Left ventricle myocardium superior (tissue), 1 donor: ENCODE measurements around the gene PTPN20. TPM values are rescaled to one million over a fixed set of nuclear protein-coding genes. Genes with fewer than 3 reads are reported as not detected.
A peak's percentile ranks its signal among the peaks of the same experiment; 100 is the strongest.
"Not testable (repeated sequence)": the region's sequence is repeated elsewhere in the genome, so short reads cannot be mapped to it uniquely, and the experiment has no call there.

Experiments
- ATAC-seq: fragments of 200-7000 bp; cut with Tn5 transposase; one replicate; pipeline ENCODE4 v1.9.1; 2020; ENCODE audit warnings: mild to moderate bottlenecking, moderate library complexity
- DNase-seq: peaks from one replicate; pipeline ENCODE4 v3.0.0-alpha.2; 2020
- intact Hi-C: fragments of 100-400 bp; cut with micrococcal nuclease; formaldehyde crosslinking; loops from one replicate; pipeline ENCODE4 v1.11.0; 2022
- long read RNA-seq: library from polyadenylated mRNA; unstranded; transcript quantifications from one replicate; pipeline ENCODE4 v2.0.0, GENCODE V29; 2021
- total RNA-seq: library from RNA; stranded (reverse); fragmentation: NEBNext Ultra II Directional; extraction: Animal tissue kit (Norgen Biotek cat#: 25700); gene quantifications from one replicate; pipeline ENCODE4 v1.2.1, GENCODE V29; 2021
- donor health status: DM: no; HTN: yes; CAD: no; lungs with severe emphysema.

Gene PTPN20, protein sequence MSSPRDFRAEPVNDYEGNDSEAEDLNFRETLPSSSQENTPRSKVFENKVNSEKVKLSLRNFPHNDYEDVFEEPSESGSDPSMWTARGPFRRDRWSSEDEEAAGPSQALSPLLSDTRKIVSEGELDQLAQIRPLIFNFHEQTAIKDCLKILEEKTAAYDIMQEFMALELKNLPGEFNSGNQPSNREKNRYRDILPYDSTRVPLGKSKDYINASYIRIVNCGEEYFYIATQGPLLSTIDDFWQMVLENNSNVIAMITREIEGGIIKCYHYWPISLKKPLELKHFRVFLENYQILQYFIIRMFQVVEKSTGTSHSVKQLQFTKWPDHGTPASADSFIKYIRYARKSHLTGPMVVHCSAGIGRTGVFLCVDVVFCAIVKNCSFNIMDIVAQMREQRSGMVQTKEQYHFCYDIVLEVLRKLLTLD
- total RNA-seq, result 15.7 TPM
- long read RNA-seq, transcript PTPN20-206 (5 exons, 1,995 nt), result major isoform, 11 of 30 reads
- long read RNA-seq, partial matches to known transcripts, result 0 of 30 reads
- long read RNA-seq, other reads (novel, unspliced or antisense), result 16 of 30 reads

DNA sequence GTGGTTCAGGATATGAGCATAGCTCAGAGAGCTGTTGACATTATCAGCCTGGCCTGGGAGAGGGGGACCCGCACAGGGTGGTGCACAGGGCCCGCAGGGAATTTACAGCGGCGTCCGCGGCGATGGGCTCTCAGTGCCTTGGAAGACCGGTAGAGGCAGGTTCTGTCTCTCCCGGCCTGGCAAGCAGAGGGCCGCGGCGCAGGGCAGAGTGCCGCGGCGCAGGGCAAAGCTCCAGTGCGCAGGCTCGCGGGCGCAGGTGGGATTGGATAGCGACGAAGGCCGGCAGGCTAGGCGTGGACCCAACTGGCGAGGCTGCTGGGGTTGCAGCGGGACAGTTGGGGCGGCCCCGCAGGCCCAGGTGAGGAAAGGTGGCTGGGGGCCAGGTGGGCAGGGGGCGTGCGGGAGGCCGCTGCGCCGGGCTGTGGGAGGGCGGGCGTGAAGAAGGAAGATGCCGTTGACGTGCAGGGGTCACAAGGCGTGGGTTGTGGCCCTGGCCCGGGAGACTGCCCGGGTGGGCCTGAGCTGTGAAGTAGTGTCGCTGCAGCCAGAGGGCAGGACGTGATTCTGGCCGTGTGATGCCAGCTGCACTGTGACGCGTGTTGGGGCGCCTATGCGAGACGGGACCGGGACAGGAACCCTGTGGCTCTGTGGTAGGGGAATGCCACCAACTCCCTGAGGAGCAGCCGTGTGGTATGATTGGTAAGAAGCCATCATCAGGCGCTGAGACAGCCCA is at the start of gene PTPN20:
PTPN20 (plus strand) TSS at position 285 of the 733 bp plus-strand sequence. CDS start 21,072 bp downstream, outside the sequence.
- intact Hi-C loops, result not testable (repeated sequence)
- DNase-seq (peak; percentile 82), ATAC-seq (peak; percentile 97)

DNA sequence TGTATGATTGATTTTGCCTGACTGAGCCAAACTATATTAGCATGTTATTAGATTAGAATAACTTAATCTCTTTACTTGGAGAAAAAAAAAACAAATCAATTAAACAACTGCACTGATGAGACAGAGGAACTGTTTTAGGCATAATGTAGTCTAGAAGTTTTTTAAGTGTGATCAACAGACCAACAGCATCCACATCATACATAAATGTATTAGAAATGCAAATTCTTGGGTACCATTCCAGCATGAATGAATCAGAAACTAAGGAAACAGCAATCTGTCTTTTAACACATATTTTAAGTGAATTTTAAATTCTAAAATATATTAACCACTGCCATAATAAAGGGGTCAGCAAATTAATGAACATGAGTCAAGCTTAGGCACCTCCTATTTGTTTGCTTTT is 41.5 kb upstream of the PTPN20 start:
- DNase-seq, intact Hi-C loops, ATAC-seq: not testable (repeated sequence)

DNA sequence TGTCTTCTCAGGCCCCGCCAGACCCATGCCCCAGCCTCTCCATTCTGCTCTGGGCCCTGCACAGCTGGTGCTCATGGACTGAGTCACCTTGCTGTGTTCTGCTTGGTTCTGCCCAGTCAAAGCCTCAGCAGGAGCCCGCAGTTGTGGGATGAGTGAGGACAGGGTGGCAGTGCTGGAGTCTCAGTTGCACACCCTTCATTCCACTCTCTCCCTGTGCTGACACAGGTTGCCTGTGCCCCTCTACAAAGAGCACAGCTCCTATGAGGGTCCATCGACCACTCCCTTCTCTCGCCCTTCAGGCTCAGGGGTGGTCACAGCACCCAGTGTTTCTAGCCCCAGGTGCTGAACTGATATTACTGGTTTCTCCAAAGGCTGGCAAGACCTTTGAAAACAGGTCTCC is 39.6 kb upstream of the PTPN20 start:
- DNase-seq, ATAC-seq, intact Hi-C loops: not testable (repeated sequence)

DNA sequence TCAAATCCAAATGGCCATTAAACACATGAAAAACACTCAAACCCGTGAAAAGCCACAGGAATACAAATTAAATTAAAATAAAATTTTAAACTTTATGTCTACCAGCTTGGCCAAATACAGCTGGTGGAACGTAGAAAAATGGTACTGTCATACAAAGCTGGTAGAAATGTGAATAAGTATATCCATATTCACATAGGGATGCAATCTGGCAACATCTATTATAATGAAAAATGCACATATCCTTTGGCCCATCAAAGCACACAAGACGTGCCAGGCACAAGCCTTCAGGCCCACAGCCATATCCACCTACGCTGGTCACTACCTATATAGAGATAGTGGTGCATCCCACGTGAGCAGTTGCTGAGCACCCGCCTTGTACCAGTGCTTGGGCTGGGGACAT is 35.9 kb upstream of the PTPN20 start:
- intact Hi-C loops, ATAC-seq, DNase-seq: not testable (repeated sequence)

DNA sequence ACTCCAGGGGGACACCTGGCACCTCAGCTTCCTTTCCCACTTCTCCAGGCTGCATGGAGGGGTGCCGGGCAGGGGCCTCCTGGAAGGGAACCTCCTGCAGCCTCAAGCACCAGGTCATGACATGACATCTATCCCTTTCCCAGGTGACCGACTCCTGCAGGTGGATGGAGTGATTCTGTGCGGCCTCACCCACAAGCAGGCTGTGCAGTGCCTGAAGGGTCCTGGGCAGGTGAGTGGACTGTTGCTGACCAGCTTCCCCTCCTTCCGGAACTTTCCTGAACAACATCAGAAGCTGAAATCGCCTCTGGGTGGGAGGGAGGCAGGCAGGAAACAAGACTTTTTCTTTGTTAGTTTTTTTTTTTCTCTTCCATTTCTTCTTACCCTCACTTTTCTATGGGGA is 34.5 kb upstream of the PTPN20 start:
- DNase-seq, ATAC-seq, intact Hi-C loops: not testable (repeated sequence)

DNA sequence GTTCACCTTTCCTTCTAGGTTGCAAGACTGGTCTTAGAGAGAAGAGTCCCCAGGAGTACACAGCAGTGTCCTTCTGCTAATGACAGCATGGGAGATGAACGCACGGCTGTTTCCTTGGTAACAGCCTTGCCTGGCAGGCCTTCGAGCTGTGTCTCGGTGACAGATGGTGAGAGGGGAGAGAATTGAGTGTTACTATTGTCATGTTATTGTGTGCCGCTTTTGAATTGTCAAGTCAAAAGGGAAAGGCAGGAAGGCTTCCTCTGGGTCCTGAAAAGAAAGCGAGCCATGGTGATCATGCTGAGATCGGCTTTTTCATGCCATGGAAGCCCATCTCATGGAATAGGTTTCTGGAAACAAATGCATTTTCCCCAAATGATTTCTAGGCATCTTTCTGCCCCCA is 32.5 kb upstream of the PTPN20 start:
- intact Hi-C loops, ATAC-seq, DNase-seq: not testable (repeated sequence)

DNA sequence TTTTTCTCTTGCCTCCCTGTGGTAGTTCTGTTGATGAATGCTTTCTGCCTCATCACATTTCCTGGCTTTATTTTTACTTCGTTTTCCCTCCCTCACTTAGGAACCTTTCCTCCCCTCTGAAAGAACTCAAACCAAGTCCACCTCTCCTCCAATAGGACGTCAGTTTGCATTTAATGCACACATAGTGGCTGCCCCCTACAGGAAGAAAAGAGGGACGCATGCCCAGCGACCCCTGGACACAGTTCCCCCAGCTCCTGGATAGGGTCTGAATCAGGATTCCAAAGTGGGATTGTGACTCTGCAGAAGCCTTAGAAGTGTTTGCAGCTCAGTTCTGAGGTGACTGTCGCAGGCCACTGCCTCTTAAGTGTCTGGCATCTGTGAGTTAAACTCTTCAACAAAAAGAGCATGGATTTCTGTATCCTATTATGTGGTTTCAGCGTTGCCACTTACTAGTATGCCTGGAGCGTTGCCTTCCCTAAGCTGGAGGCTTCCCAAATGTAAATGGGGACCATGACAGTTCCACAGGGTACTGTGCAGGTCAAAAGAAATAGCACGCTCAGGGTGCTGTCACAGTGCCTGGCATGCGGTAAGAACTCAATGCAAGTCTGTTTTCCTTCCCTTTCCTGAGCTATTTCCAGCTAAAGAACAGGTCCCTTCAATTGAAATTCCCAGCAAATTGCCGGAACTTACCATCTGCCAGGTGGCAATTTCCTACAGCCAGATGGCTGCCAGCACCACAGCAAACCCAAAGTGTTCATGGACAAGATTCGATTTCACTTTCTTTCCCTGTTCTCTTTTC is 20.2 kb upstream of the PTPN20 start:
- ATAC-seq, DNase-seq, intact Hi-C loops: not testable (repeated sequence)

DNA sequence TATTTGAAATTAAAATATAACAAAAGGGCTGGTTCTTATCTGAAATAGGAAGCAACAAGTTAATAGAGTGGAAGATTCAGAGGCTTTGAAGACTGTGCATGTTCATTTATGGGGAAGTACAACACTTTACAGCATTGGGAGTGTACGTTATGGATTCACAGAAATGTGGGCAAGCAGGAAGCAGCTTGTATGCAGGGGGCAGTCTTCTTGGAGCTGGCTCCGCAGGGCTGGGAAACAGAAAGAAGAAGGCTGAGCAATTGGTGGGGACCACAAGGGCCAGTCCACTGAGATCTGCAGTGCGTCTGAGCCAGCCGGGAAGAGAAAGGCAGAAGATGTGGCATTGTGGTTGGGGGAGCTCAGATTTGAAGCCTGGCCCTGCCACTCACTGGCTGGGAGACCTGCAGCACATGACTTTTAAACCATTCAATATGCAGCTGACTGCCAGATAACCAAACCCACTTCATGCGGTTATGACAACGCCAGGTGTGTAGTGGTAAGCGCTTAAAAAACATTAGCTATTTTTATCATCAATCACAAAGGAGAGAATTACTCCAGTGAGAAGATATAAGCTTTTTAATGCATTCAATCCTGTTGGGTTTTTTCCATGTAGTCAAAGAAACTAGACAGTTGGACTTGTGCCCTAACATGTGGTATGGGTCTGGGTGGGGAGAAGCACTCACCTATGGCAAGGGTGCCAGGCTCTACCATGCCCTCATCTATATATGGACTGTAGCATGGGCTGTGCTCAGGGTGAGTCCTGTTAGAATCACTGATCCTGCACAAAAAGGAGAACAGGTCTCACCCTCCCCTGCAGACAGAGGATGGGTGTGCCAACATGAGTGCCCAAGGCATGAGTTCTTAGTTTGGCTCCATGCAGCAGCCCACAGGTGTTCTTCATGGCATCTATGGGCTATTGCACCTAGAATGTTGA is 14.2 kb upstream of the PTPN20 start:
- ATAC-seq, intact Hi-C loops, DNase-seq: not testable (repeated sequence)

DNA sequence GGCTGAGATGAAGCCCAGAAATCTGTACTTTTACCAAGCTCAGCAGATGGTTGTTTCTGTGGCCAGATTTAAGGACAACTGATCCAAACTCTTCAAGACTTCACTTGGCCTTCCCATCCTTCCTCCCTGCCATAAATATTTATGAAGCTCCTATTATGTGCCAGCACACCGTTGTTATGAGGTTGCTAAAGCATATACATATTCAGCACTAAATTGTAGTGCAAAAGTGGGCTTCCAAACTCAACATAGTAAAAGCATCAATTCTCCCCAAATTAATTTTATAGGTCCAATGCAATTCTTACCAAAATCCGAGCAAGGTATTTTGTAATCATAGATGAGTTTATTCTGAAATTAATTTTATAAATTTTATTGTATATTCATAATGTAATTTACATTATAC is 10.0 kb upstream of the PTPN20 start:
- DNase-seq, intact Hi-C loops, ATAC-seq: not testable (repeated sequence)

DNA sequence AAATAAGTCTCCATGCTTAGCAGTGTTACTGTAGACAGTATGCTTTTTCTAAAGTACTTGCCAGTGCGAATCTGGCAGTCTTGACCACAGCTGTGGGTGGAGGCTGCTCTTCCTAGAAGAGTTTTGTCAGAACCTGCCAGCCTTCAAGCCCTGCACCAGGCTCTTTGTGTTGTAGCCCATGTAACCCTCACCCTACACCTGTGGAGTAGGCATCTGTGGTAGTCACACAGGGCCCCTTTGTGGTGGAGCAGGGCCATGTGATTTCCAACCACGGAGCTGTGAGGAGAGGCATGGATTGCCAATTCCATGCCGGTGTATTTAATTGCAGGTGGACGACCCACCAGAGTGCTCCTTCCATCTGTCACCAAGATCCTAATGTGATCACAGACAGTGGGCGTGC is 7.4 kb upstream of the PTPN20 start:
- intact Hi-C loops, ATAC-seq, DNase-seq: not testable (repeated sequence)

DNA sequence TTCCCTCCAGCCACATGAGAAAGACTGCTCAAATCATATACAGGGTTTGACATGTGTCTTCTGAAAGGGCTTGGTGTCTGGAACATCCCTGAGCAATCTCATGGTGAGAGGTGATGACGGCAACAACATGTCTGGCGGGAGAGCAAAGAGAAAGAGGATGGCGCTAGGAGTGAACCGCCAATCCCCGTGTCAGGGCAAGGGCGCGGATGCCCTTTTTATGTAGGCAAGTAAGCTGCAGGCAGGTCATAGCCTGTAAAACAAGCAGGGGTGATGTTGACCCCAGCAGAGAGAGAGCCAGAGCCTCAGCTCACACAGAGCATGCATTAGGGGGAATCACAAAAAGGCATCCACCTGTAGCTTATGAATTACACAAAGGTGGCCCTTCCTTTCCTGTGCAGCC is 4.9 kb upstream of the PTPN20 start:
- intact Hi-C loops, ATAC-seq, DNase-seq: not testable (repeated sequence)

DNA sequence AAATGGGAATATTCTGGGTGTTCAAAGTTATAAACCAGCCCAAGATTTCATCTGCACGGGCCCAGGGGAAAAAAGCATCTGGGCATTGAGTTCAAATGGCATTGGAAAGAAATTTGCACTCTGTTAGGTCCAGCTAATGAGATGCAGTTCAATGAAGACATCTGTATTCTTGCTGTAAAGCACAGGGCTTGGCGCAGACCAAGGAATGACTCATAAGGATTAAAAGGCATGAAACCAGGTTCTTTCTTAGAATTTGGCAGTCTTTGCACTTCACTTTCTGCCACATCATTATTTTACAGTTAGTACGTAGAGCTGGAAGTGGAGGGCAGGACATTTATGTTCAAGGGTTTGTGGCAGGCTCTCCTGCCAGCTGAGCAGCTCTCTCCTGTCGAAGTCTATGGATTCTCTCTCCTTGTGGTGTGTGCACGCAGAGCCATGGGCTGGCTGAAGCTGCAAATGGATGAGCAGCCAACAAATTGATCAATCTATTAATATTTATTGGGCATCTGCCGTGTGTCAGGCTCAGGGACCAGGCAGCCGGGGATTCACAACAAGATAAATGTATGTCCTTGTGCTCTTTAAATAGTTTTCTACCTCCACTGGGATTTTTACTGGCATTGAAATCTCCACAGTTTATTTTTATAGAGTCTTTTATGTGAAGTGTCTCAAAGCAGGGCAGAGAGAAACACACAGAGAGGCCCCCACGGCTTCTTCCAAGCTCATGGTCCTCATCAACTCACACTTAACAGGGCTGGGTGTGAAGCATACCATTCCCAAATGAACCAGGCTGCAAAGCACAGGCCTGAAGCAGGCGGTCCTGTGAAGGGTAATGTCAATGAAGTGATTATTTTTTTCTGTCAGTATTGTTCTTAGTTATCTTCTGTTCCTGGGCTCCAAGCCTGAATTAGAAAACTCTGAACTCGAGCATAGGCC is 3.8 kb upstream of the PTPN20 start:
- DNase-seq, intact Hi-C loops: not testable (repeated sequence)
- ATAC-seq, result peak; percentile 21

DNA sequence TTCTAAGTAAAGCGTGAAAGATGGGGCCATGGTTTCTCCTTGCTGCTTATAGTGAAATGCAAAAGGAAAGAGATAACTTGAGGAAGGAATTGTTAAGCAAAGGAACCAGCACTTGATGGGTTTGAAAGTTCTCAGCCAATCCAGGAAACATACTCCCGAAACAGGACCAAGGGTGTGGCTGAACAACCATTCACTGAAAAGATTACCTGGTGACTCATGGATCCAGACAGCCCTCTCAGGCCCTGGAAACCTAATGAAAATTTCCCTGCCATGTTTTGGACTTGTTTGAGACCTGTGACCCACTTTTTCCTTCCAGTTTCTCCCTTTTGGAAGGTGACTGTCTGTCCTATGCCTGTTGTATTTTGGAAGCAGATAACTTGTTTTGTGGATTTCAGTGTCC is 11.3 kb downstream of the PTPN20 start:
- ATAC-seq, DNase-seq, intact Hi-C loops: not testable (repeated sequence)

DNA sequence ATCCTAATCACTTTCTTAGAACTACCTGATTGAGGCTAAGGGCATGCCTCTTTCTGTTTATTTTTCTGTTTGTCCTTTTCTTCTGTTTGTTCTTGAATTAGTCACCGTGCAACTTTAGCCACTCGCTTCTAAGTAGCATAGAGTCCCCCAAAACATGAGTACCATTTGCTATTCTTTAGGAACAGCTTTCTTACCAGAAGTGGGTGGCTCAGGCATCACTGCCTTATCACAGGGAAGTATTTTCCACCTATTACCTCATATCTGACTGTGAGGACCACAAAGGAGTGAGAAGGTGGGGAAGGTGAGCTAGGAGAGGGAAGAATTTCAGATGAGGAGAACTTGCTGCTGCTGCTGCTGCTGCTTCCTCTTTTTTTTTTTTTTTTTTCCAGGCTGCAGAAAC is 13.9 kb downstream of the PTPN20 start:
- DNase-seq, ATAC-seq, intact Hi-C loops: not testable (repeated sequence)

DNA sequence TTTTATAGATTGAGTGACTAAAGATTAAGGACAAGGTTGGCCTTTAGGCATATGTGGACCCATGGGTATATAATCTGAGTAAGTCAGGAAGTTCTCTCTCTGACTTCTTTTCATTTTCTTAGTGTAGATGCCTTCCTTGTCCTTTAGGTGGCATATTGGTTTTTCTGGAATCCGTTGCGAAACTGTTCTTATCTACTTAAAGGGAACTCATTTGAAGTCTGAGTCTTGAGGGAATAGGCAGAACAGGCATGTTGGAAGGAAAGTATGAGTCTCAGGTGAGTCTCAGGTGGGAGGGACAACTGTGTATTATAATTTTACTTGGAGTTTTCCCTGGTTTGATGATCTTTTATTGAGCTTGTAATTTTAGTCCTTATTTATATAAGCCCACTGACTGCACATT is 14.6 kb downstream of the PTPN20 start:
- intact Hi-C loops, DNase-seq, ATAC-seq: not testable (repeated sequence)

DNA sequence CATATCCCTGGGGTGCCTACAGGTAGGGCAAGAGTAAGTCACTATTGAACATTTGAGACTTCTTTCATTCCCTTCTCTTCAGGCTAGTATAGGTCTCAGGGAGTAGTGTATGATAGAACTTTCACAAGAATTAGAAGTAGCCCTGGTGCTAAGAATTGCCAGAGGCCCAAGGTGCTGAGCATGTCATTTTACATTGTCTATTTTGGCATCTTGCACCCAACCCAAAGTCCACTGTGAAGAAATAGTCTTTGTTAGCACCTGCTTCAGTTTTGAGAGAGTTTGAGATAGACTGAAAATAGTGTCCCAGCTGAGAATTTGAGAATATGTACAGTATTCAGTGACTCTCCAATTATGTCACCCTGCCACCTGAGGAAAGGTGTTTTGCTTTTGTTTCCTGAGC is 17.6 kb downstream of the PTPN20 start:
- DNase-seq, ATAC-seq, intact Hi-C loops: not testable (repeated sequence)

DNA sequence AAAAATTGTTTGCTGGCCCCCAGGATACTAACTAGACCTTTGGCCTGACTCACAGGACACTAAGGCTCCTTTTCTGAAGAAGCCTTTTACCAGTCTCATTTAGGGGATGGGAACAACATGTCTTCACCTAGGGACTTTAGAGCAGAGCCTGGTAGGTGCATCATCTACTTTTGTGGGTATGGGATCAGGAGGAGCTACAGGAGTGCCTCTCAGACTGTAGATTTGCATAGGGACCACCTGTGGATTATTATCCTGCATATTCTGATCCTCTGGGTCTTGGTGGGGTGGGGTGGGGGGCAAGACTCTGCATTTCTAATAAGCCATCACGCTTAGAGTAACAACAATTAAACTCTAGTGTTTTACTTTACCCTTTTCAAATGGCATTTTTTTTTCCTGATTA is 21.2 kb downstream of the PTPN20 start:
- ATAC-seq, result not testable (repeated sequence)

More for the DNA sequence above, 21.2 kb downstream of the PTPN20 start:
- intact Hi-C loops, DNase-seq: not testable (repeated sequence)
